GM19397 (cell line): ENCODE data around the gene YES1.
"Not testable (repeated sequence)": the region's sequence is repeated elsewhere in the genome, so short reads cannot be mapped to it uniquely, and the experiment has no call there.

ENCODE experiments used
- ATAC-seq: cut with Tn5 transposase; IDR thresholded peaks from one replicate; pipeline ENCODE4 v1.9.1; 2021; ENCODE audit warnings: mild to moderate bottlenecking, moderate library complexity; ENCODE audit not compliant: unreplicated experiment

YES1 gene

GRCh38 chr18:686339-687111 lies 125.5 kb downstream of the YES1 start:
- ATAC-seq: no peak

DNA sequence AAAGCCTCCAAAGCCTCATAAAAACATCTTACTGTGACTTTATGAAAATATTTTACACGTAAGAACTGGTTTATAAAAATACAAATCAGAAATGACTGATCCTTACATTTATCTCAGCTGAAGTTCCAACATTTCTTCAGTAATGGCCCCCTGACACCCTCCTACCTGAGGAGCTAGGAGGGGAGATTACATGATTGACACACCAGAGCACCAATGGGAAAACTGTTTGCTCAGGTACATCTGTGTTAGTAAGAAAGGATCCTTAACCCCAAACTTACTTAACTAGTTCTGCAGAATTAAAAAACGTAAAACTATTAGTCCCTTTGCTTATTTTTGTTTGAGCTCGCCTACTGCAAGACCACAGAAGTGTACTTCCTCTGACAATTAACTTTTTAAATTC lies 126.6 kb downstream of the YES1 start:
- ATAC-seq: no peak

DNA sequence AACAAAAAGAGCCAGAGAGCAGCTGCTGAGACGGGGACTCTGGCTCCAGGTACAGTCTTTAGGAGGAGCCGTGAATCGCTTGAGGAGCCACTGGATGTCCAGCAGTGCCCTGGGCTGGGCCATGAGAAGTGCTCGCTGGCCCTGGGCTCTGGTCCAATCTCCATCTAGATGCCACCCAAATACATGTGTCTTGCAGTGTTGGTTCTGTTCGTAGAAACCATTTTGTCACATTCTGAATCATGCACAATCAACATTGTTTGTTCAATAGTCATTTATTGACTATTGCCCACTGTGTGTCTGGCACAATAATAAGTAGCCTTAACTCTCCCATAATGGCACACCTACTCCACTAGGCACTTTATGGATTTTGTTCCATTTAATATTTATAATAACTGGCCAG lies 128.5 kb downstream of the YES1 start:
- ATAC-seq: no peak

DNA sequence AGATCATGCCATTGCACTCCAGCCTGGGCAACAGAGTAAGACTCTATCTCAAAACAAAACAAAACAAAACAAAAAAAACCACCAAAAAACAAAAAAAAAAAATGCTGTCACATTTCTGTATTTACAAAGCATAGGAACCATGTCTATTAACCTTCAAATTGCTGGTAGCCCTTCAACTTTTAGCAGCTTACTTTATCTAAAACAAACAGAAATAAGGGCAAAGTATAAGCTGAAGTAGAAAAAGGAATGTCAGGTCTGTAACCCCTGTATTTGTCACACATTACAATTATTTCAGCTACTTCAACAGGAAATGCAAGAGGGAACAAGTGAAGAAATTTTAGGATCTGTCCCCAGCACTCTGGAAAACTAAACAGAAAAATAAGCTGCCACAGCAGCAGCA lies 129.2 kb downstream of the YES1 start:
- no peak for ATAC-seq

- ATAC-seq: not testable (repeated sequence)
These were observed 129.6 kb downstream of the YES1 start for GRCh38 chr18:682416-682815.

GRCh38 chr18:681985-682384 lies 130.1 kb downstream of the YES1 start:
- ATAC-seq: no peak

GRCh38 chr18:680392-680791 lies 131.7 kb downstream of the YES1 start:
- no peak for ATAC-seq

GRCh38 chr18:679516-679915 lies 132.5 kb downstream of the YES1 start:
- no peak for ATAC-seq

- ATAC-seq: no peak
These were observed 133.4 kb downstream of the YES1 start for GRCh38 chr18:678482-679182.

- no peak for ATAC-seq
These were observed 134.1 kb downstream of the YES1 start for GRCh38 chr18:677951-678381.

DNA sequence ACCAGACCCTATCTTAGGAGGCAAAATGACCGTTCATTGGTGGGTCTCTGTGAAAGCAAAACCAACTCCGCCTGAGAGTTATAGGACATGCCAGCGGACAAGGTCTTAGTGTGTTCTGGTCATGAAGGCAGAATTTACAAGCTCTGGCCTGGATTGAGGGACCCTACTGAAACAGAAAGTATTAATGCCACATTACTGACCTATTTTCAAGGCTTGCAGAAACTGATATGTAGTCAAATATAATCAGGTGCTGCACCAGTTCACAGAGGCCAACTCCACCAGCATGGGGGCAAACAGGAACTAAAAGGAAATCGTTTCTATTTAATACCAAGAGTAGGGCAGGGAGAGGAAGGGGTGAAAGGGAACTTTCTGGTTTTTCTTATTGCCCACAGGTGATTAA lies 134.9 kb downstream of the YES1 start:
- no peak for ATAC-seq

- ATAC-seq: no peak
These were observed 135.3 kb downstream of the YES1 start for GRCh38 chr18:676736-677135.

DNA sequence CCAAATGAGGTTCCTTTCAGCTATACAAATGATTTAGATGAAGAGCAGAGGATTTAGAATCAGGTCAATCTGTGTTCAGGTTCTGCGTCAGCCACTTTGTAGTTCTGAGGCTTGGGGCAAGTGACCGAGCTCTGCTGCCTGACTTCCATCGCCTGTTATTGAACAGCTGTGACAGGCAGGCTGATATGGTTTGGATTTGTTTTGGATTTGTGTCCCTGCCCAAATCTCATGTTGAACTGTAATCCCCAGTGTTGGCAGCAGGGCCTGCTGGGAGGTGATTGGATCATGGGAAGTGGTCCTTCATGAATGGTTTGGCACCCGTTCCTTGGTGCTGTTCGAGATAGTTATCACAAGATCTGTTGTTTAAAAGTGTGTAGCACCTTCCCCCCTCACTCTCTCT lies 136.0 kb downstream of the YES1 start:
- no peak for ATAC-seq

GRCh38 chr18:675307-675706 lies 136.7 kb downstream of the YES1 start:
- ATAC-seq: no peak

DNA sequence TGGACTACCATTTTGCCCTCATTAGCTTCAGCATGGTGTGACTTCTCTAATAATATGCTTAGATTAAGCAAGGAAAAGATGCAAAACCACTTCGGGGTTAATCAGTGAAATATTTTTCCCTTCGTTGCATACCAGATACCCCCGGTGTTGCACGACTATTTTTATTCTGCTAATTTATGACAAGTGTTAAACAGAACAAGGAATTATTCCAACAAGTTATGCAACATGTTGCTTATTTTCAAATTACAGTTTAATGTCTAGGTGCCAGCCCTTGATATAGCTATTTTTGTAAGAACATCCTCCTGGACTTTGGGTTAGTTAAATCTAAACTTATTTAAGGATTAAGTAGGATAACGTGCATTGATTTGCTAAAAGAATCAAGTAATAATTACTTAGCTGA lies 138.3 kb downstream of the YES1 start:
- no peak for ATAC-seq

GRCh38 chr18:673317-673716 lies 138.7 kb downstream of the YES1 start:
- ATAC-seq: no peak
